CD4-positive, alpha-beta T cell treated with Interleukin-1 beta for 1 hour (primary cell): Measurements from ENCODE around the gene TSPEAR.
A peak's percentile ranks its signal among the peaks of the same experiment; 100 is the strongest.

Experiments
- DNase-seq, 2 donors: peaks; one replicate each; pipeline ENCODE4 v3.0.0-alpha.2; 2020 to 2022

TSPEAR gene

GRCh38 chr21:44456214-44456914 lies 255.0 kb downstream of the TSPEAR start:
- no peak for DNase-seq

- DNase-seq, result peak; percentile 16 to 24
These were observed 255.7 kb downstream of the TSPEAR start for GRCh38 chr21:44455524-44456213.

- peak; percentile 83 to 89 for DNase-seq
These were observed 256.4 kb downstream of the TSPEAR start, which contains the start of gene LRRC3 for GRCh38 chr21:44454747-44455523. Gene LRRC3, plus strand, starts transcription at chr21:44455510. Its CDS starts 1,135 bp downstream, at chr21:44456645.

- no peak for DNase-seq
These were observed 257.3 kb downstream of the TSPEAR start for GRCh38 chr21:44454058-44454457.

- DNase-seq, result no peak
These were observed 258.3 kb downstream of the TSPEAR start for GRCh38 chr21:44453120-44453519.

- no peak for DNase-seq
These were observed 260.4 kb downstream of the TSPEAR start for GRCh38 chr21:44450999-44451398.

GRCh38 chr21:44450402-44450801 lies 261.0 kb downstream of the TSPEAR start:
- DNase-seq, result no peak

- no peak for DNase-seq
These were observed 261.7 kb downstream of the TSPEAR start for GRCh38 chr21:44449473-44450363.

GRCh38 chr21:44448651-44449131 lies 262.7 kb downstream of the TSPEAR start:
- DNase-seq, result no peak
